Colonic mucosa (tissue), 4 donors: ENCODE measurements around the gene SDK2. TPM values are rescaled to one million over a fixed set of nuclear protein-coding genes. Genes with fewer than 3 reads are reported as not detected.

Source experiments
- DNase-seq: peaks from one replicate; pipeline ENCODE4 v3.0.0-alpha.2; 2020
- H3K27ac ChIP-seq: fragments of 200-600 bp; one replicate; pipeline ENCODE4 v1.8.0; 2021
- H3K27me3 ChIP-seq: fragments of 200-600 bp; one replicate; pipeline ENCODE4 v1.8.0; 2021
- H3K36me3 ChIP-seq: fragments of 200-600 bp; one replicate; pipeline ENCODE4 v1.8.0; 2021
- H3K4me1 ChIP-seq: fragments of 200-600 bp; one replicate; pipeline ENCODE4 v1.8.0; 2021; ENCODE audit warnings: mild to moderate bottlenecking
- H3K4me3 ChIP-seq: fragments of 200-600 bp; one replicate; pipeline ENCODE4 v1.8.0; 2021
- H3K9ac ChIP-seq, 2 donors: one replicate each; pipeline ENCODE4 v1.7.0; 2013; ENCODE audit warnings: control low read depth in 2 of 2, low read depth in 2 of 2, low read length in 2 of 2
- H3K9me3 ChIP-seq: fragments of 200-600 bp; one replicate; pipeline ENCODE4 v1.8.0; 2021
- intact Hi-C: fragments of 100-400 bp; cut with DNase I; formaldehyde crosslinking; loops from one replicate; pipeline ENCODE4 v1.14.1; 2022
- total RNA-seq, 2 donors: library from RNA; stranded (reverse); fragmentation: NEBNext Ultra II Directional in 1 of 2; extraction: Animal tissue kit (Norgen Biotek cat#: 25700) in 1 of 2; gene quantifications; one replicate each; pipeline ENCODE4 v1.2.1, GENCODE V29; 2021
- TF ChIP-seq, protein P1 (sequence below): fragments of 200-600 bp; IDR thresholded peaks from one replicate; pipeline ENCODE4 v1.8.0; 2022; ENCODE audit warnings: antibody characterized with exemption, mild to moderate bottlenecking
- donor health status: healthy.
- donor health status: DM: no; HTN: no; CAD: no.
- donor health status: DM: no; HTN: no; CAD: no.

Gene SDK2
- total RNA-seq, 2 donors from 2014 or later, result 0.94 to 1.2 TPM

DNA sequence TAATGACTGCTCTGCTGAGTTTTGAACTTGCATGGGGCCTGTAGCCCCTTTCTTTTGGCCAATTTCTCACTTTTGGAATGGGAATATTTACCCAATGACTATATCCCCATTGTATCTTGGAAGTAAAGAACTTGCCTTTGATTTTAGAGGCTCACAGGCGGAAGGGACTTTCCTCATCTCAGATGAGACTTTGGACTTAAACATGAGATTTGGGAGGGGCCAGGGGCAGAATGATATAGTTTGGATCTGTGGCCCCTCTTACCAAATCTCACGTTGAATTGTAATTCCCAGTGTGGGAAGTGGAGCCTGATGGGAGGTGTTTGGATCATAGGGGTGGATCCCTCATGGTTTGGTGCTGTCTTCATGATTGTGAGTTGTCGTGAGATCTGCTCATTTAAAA lies 42.7 kb upstream of the SDK2 start:
- Histone ChIP-seq H3K9me3 (no peaks in the 10 kb centered on the region), H3K4me1 (no peaks in the 10 kb centered on the region), H3K27ac (no peak overlapping the region), H3K9ac (no peak overlapping the region), H3K36me3 (no peaks in the 10 kb centered on the region), H3K4me3 (no peak overlapping the region), H3K27me3 (no peaks in the 10 kb centered on the region)
- TF ChIP-seq, protein P1, sequence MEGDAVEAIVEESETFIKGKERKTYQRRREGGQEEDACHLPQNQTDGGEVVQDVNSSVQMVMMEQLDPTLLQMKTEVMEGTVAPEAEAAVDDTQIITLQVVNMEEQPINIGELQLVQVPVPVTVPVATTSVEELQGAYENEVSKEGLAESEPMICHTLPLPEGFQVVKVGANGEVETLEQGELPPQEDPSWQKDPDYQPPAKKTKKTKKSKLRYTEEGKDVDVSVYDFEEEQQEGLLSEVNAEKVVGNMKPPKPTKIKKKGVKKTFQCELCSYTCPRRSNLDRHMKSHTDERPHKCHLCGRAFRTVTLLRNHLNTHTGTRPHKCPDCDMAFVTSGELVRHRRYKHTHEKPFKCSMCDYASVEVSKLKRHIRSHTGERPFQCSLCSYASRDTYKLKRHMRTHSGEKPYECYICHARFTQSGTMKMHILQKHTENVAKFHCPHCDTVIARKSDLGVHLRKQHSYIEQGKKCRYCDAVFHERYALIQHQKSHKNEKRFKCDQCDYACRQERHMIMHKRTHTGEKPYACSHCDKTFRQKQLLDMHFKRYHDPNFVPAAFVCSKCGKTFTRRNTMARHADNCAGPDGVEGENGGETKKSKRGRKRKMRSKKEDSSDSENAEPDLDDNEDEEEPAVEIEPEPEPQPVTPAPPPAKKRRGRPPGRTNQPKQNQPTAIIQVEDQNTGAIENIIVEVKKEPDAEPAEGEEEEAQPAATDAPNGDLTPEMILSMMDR, result no peak
- intact Hi-C loops, result no loop called here
- DNase-seq, result no peak

DNA sequence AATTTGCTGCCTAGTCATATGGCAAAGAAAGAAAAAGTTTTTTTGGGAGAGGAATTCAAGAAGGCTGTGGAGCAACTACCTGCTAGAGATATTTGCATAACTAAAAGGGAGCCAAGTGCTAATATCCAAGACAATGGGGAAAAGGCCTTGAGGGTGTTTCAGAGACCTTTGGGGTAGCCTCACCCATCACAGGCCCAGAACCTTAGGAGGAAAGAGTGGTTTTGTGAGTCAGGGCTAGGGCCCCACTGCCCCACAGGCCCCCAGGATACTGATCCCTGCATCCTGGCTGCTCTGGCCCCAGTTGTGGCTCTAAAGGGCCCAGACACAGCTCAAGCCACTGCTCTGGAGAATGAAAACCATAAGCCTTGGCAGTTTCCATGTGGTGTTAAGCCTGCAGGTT lies 41.9 kb upstream of the SDK2 start:
- DNase-seq, result no peak

DNA sequence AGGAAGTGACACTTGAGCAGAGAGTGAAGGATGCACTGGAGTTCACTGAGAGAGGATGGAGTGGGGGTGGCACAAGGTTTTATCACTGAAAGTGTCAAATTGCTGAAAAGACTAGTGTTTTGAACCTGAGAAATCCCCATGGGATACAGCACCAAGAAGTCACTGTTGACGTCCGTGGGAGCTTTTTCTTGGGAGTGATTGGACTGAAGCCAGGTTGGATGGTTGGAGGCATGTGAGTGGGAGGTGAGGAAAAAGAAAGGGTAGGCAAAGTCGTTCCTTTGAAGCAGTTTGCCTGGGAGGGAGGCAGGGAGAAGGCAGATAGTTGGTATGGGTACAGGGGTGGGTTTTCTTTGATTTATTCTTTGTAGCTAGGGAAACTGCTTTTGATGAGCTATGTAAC lies 39.9 kb upstream of the SDK2 start:
- intact Hi-C loops, result no loop called here
- Histone ChIP-seq H3K27ac (no peak overlapping the region), H3K9me3 (no peaks in the 10 kb centered on the region), H3K36me3 (no peaks in the 10 kb centered on the region), H3K27me3 (no peaks in the 10 kb centered on the region), H3K4me3 (no peak overlapping the region), H3K4me1 (no peaks in the 10 kb centered on the region), H3K9ac (no peak overlapping the region)
- TF ChIP-seq, protein P1, result no peak
- DNase-seq, result no peak

More for the DNA sequence above, 41.9 kb upstream of the SDK2 start:
- Histone ChIP-seq H3K9me3 (no peaks in the 10 kb centered on the region), H3K36me3 (no peaks in the 10 kb centered on the region), H3K4me1 (no peaks in the 10 kb centered on the region), H3K27ac (no peak overlapping the region), H3K9ac (no peak overlapping the region), H3K27me3 (no peaks in the 10 kb centered on the region), H3K4me3 (no peak overlapping the region)
- TF ChIP-seq, protein P1, result no peak
- intact Hi-C loops, result no loop called here

DNA sequence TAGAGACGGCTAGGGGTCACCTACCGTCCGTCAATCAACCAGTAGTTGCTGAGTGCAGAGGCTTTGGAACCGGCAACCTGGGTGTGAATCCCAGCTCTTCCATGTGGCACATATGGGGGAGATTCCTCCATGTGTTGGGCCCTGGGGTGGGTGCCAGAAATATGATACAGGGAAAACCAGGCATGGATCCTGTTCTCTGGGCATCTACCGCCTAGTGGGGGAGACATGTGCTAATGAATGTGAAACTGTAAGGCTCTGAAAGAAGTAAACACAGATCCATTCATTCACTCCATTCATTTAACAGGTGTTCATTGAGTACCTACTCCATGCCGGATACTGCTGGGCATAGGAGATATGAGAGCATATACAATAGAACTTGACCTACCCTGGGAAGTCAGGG lies 39.5 kb upstream of the SDK2 start:
- H3K27me3 ChIP-seq, result no peaks in the 10 kb centered on the region
- no peaks in the 10 kb centered on the region for H3K36me3 ChIP-seq
- DNase-seq, result no peak
- no peak overlapping the region for H3K27ac ChIP-seq
- no peak overlapping the region for H3K9ac ChIP-seq
- TF ChIP-seq, protein P1, result no peak
- no peaks in the 10 kb centered on the region for H3K9me3 ChIP-seq
- intact Hi-C loops, result no loop called here
- no peak overlapping the region for H3K4me3 ChIP-seq
- no peaks in the 10 kb centered on the region for H3K4me1 ChIP-seq

DNA sequence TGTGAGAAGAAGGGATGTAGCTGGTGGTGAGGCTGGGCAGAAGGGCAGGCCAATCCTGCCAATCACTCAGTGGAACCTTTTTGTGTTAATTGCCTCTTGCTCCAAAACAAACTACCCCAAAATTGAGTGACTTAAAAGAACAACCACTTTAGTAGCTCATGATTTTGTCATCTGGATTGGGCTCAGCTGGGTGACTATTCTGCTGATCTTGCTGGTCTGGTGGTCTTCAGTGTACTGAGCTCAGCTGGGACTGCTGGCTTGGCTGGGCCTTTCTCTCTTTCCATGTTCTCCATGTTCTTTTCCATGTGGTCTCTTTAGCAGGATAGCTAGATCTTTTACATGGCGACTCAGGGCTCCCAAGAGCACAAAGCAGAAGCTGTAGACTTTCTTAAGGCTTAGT lies 37.7 kb upstream of the SDK2 start:
- DNase-seq, result no peak
- no peak overlapping the region for H3K9ac ChIP-seq
- H3K27ac ChIP-seq, result no peak overlapping the region
- intact Hi-C loops, result no loop called here
- H3K9me3 ChIP-seq, result no peaks in the 10 kb centered on the region
- H3K36me3 ChIP-seq, result no peaks in the 10 kb centered on the region
- H3K4me3 ChIP-seq, result no peak overlapping the region
- TF ChIP-seq, protein P1, result no peak
- no peaks in the 10 kb centered on the region for H3K27me3 ChIP-seq
- no peaks in the 10 kb centered on the region for H3K4me1 ChIP-seq

DNA sequence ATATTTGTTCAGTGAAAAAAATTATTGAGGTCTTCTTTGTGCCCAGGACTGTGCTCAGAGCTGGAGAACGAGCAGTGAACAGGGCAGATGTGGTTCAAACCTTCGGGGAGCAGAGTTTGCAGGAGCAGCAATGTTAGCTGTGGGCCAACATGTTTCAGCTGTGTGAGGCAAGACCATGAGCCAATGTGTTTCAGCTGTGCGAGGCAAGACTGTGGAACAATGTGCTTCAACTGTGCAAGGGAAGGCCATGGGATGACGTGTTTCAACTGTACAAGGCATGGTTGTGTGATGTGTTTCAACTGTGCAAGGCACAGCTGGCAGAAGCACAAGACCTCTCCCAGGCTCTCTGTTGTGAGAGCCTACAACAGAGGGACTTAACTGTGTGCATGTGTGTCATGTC lies 35.2 kb upstream of the SDK2 start:
- intact Hi-C loops, result no loop called here

More for the DNA sequence above, 35.2 kb upstream of the SDK2 start:
- H3K4me3 ChIP-seq, result no peak overlapping the region
- TF ChIP-seq, protein P1, result no peak
- H3K36me3 ChIP-seq, result no peaks in the 10 kb centered on the region
- DNase-seq, result no peak
- no peak overlapping the region for H3K27ac ChIP-seq
- no peaks in the 10 kb centered on the region for H3K27me3 ChIP-seq
- no peaks in the 10 kb centered on the region for H3K4me1 ChIP-seq
- no peak overlapping the region for H3K9ac ChIP-seq
- H3K9me3 ChIP-seq, result no peaks in the 10 kb centered on the region
